Stimulated activated CD4-positive, alpha-beta T cell treated with anti-CD3 and anti-CD28 coated beads, Interleukin-4, amount 100 ng/mL, for 4 hours (primary cell): Measurements from ENCODE around the gene ZNF669.

Source experiments
- DNase-seq, 2 experiments: peaks; one replicate each; pipeline ENCODE4 v3.0.0-alpha.2; 2020

ZNF669 gene

DNA sequence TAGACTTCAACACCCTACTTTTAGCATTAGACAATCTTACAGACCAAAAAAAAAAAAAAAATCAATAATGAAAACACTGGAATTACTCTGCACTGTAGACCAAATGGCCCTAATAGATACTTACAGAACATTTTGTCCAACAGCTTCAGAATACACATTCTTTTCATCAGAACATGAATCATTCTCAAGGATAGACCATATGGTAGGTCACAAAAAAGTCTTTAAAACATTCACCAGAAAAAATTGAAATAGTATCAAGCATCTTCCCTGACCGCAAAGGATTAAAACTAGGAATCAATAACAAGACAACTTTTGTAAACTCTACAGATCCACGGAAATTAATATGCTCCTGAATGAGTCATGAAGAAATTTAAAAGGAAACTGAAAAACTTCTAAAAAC is 48.1 kb downstream of the ZNF669 start:
- DNase-seq = no peak

DNA sequence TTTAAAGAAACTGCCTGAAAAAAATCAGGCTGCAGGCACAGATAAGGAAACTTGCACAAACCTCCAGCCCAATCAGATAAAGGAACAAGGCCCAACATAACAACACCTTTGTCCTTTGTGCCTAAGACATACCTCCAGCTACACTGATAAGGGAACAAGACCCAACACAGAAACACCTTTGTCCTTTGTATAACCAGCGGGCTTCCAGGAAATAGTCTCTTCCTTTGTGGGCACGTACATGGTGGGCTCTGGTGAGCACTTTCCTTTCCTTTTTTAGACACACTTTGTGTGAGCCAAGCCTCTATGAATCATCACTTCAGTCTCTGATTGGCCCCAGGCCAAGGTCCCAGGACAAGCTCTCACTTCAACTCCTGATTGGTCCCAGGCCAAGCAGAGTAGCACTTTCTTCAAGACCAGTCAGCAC is 49.2 kb downstream of the ZNF669 start:
- DNase-seq = no peak
